Trophoblast cell (in vitro differentiated cells and primary cell): ENCODE data around the gene USP4.
A peak's percentile ranks its signal among the peaks of the same experiment; 100 is the strongest.
"Not testable (repeated sequence)": the region's sequence is repeated elsewhere in the genome, so short reads cannot be mapped to it uniquely, and the experiment has no call there.

Experiments
- DNase-seq, 2 donors: peaks; one replicate each; pipeline ENCODE4 v3.0.0-alpha.2; 2016
- H2AFZ ChIP-seq: 2 replicates; pipeline ENCODE4 v1.6.1; 2013; ENCODE audit warnings: low read length, moderate library complexity, mild to moderate bottlenecking; ENCODE audit not compliant: insufficient read depth, poor library complexity
- H2AK5ac ChIP-seq: 2 replicates; pipeline ENCODE4 v1.6.1; 2013; ENCODE audit warnings: mild to moderate bottlenecking, low read length
- H2BK120ac ChIP-seq: 2 replicates; pipeline ENCODE4 v1.6.1; 2013; ENCODE audit warnings: low read length, mild to moderate bottlenecking, moderate library complexity; ENCODE audit not compliant: insufficient read depth, poor library complexity
- H2BK12ac ChIP-seq: 2 replicates; pipeline ENCODE4 v1.6.1; 2013; ENCODE audit warnings: mild to moderate bottlenecking, low read length, moderate library complexity
- H2BK5ac ChIP-seq: 2 replicates; pipeline ENCODE4 v1.6.1; 2013; ENCODE audit warnings: low read length, low read depth, moderate library complexity, mild to moderate bottlenecking; ENCODE audit not compliant: poor library complexity
- H3K14ac ChIP-seq: 2 replicates; pipeline ENCODE4 v1.6.1; 2013; ENCODE audit warnings: mild to moderate bottlenecking, low read length
- H3K18ac ChIP-seq: 2 replicates; pipeline ENCODE4 v1.6.1; 2013; ENCODE audit warnings: mild to moderate bottlenecking, low read length
- H3K23ac ChIP-seq: 2 replicates; pipeline ENCODE4 v1.6.1; 2013; ENCODE audit warnings: low read length
- H3K27ac ChIP-seq: 2 replicates; pipeline ENCODE4 v1.5.1; 2013; ENCODE audit warnings: low read depth, mild to moderate bottlenecking, inconsistent platforms, low read length, moderate library complexity
- H3K27me3 ChIP-seq: 2 replicates; pipeline ENCODE4 v1.6.1; 2013; ENCODE audit warnings: inconsistent platforms, mild to moderate bottlenecking, low read length, moderate library complexity; ENCODE audit not compliant: insufficient read depth
- H3K36me3 ChIP-seq, 2 experiments: 1 replicate in 1 of 2; 2 replicates in 1 of 2; pipeline ENCODE4 v1.6.1; 2013; ENCODE audit warnings: low read length in 2 of 2, mild to moderate bottlenecking in 2 of 2, moderate library complexity in 1 of 2; ENCODE audit not compliant: insufficient read depth in 2 of 2, control insufficient read depth in 1 of 2
- H3K4ac ChIP-seq: 2 replicates; pipeline ENCODE4 v1.6.1; 2013; ENCODE audit warnings: low read depth, mild to moderate bottlenecking, low read length, moderate library complexity
- H3K4me1 ChIP-seq, 2 experiments: 1 replicate in 1 of 2; 2 replicates in 1 of 2; pipeline ENCODE4 v1.6.1; 2013; ENCODE audit warnings: low read length in 2 of 2, mild to moderate bottlenecking in 2 of 2, moderate library complexity in 1 of 2; ENCODE audit not compliant: insufficient read depth in 2 of 2, control insufficient read depth in 1 of 2
- H3K4me2 ChIP-seq: 2 replicates; pipeline ENCODE4 v1.6.1; 2013; ENCODE audit warnings: inconsistent platforms, mild to moderate bottlenecking, low read length, moderate library complexity
- H3K4me3 ChIP-seq: 2 replicates; pipeline ENCODE4 v1.5.1; 2013; ENCODE audit warnings: mild to moderate bottlenecking, low read depth, low read length, inconsistent platforms
- H3K79me1 ChIP-seq: one replicate; pipeline ENCODE4 v1.6.1; 2013; ENCODE audit warnings: low read length
- H3K79me2 ChIP-seq: 2 replicates; pipeline ENCODE4 v1.6.1; 2013; ENCODE audit warnings: low read length, mild to moderate bottlenecking; ENCODE audit not compliant: control insufficient read depth, insufficient read depth, poor library complexity
- H3K9ac ChIP-seq: 2 replicates; pipeline ENCODE4 v1.6.1; 2013; ENCODE audit warnings: mild to moderate bottlenecking, low read length
- H3K9me3 ChIP-seq: 2 replicates; pipeline ENCODE4 v1.6.1; 2013; ENCODE audit warnings: low read depth, mild to moderate bottlenecking, control low read depth, inconsistent platforms, low read length; ENCODE audit not compliant: insufficient read depth
- H4K12ac ChIP-seq: 2 replicates; pipeline ENCODE4 v1.6.1; 2013; ENCODE audit warnings: low read depth, mild to moderate bottlenecking, low read length, moderate library complexity
- H4K8ac ChIP-seq: 2 replicates; pipeline ENCODE4 v1.6.1; 2013; ENCODE audit warnings: low read depth, mild to moderate bottlenecking, low read length, moderate library complexity
- H4K91ac ChIP-seq: one replicate; pipeline ENCODE4 v1.6.1; 2013; ENCODE audit warnings: low read depth, mild to moderate bottlenecking, low read length, moderate library complexity
- WGBS: extraction: QIAGEN DNeasy Blood & Tissue Kit; methylation state at CpG from one replicate; pipeline ENCODE4 v1.1.7; 2013; ENCODE audit warnings: missing lambda C conversion rate; ENCODE audit not compliant: insufficient read length, insufficient coverage; ENCODE audit errors: extremely low coverage; 5-methylcytosine and 5-hydroxymethylcytosine counted together

USP4 gene

DNA sequence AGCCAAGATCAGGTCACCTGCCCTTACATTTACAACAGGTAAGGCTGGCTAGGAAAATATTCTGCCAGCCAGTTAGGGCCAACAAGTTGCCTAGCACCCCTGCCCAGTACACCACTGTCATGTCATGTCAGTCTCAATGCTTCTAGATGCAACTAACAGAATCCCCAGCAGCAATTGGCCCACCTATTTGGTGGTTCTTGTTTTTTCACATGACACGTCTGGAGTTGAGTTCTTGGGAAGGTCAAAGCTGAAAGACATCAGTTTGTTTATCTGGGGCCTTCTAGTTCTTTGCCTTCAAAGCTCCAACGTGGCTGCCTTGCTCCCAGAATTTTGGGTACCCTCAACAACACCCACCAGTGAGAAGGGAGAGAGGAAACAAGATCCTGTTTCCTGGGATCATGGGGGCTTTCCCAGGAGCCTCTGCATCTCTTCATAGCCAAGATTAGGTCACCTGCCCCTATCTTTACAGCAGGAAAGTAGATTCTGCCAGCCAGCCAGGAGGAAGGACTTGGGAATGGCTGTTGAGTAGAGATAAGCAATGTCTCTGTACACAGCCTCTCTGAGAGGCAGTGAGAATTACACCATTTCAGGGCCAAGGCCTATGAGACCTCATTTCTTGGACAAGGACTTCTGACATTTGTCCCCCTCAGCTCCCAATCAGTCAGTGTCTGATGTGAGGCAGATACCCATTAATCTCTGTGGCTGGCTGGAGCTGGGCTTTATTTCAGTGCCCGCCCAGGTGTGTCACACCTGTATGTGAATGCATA, 9.7 kb upstream of the USP4 start:
- no peak overlapping the region for H3K18ac ChIP-seq
- DNase-seq: no peak
- no peak overlapping the region for H4K8ac ChIP-seq
- WGBS: no CpG with 5 or more reads among the region's 3 CpGs
- H3K9ac ChIP-seq: no peak overlapping the region
- H3K4ac ChIP-seq: no peak overlapping the region
- no peaks in the 10 kb centered on the region for H3K27me3 ChIP-seq
- H3K4me3 ChIP-seq: no peak overlapping the region
- no peak overlapping the region for H2BK5ac ChIP-seq
- H3K4me2 ChIP-seq: no peak overlapping the region
- peaks cover 0 to 4% of the 10 kb centered on the region in 2 experiments for H3K4me1 ChIP-seq
- no peaks in the 10 kb centered on the region for H3K79me2 ChIP-seq
- no peak overlapping the region for H2BK120ac ChIP-seq
- H3K14ac ChIP-seq: no peak overlapping the region
- no peak overlapping the region for H3K27ac ChIP-seq
- no peak overlapping the region for H4K12ac ChIP-seq
- no peaks in the 10 kb centered on the region for H3K9me3 ChIP-seq
- no peaks in the 10 kb centered on the region for H3K79me1 ChIP-seq
- no peak overlapping the region for H4K91ac ChIP-seq
- peak overlapping the region; percentile 43 for H3K23ac ChIP-seq
- H2AK5ac ChIP-seq: no peak overlapping the region
- H2AFZ ChIP-seq: no peak overlapping the region
- H2BK12ac ChIP-seq: no peak overlapping the region
- no peaks in the 10 kb centered on the region for H3K36me3 ChIP-seq

- not testable (repeated sequence) for H3K4ac ChIP-seq, H3K14ac ChIP-seq, H3K9ac ChIP-seq, H2AFZ ChIP-seq, H2BK5ac ChIP-seq, H3K23ac ChIP-seq, H3K9me3 ChIP-seq, H3K27me3 ChIP-seq, H3K4me2 ChIP-seq, H2AK5ac ChIP-seq, H3K4me3 ChIP-seq, H3K4me1 ChIP-seq, H2BK12ac ChIP-seq, H4K91ac ChIP-seq, DNase-seq, H3K18ac ChIP-seq, H3K79me2 ChIP-seq, H2BK120ac ChIP-seq, H3K27ac ChIP-seq, H3K36me3 ChIP-seq, H4K8ac ChIP-seq, H3K79me1 ChIP-seq, H4K12ac ChIP-seq
- no CpG with 5 or more reads among the region's 12 CpGs for WGBS
These were observed 8.5 kb upstream of the USP4 start for GRCh38 chr3:49348361-49348760.

- H3K27ac ChIP-seq: no peak overlapping the region
- no peak overlapping the region for H3K23ac ChIP-seq
- no peaks in the 10 kb centered on the region for H3K79me1 ChIP-seq
- no peak overlapping the region for H3K4me3 ChIP-seq
- no peak overlapping the region for H4K91ac ChIP-seq
- no peak overlapping the region for H3K4ac ChIP-seq
- no peak overlapping the region for H2BK120ac ChIP-seq
- no peaks in the 10 kb centered on the region for H3K9me3 ChIP-seq
- DNase-seq: no peak
- no peak overlapping the region for H4K12ac ChIP-seq
- H4K8ac ChIP-seq: no peak overlapping the region
- no peak overlapping the region for H3K4me2 ChIP-seq
- no peak overlapping the region for H2BK5ac ChIP-seq
- no peak overlapping the region for H3K14ac ChIP-seq
- H3K18ac ChIP-seq: no peak overlapping the region
- H3K4me1 ChIP-seq: peaks cover 0 to 2% of the 10 kb centered on the region in 2 experiments
- H2BK12ac ChIP-seq: no peak overlapping the region
- H3K36me3 ChIP-seq: no peaks in the 10 kb centered on the region
- no peak overlapping the region for H2AK5ac ChIP-seq
- no CpG with 5 or more reads among the region's 6 CpGs for WGBS
- H2AFZ ChIP-seq: no peak overlapping the region
- H3K9ac ChIP-seq: no peak overlapping the region
- H3K27me3 ChIP-seq: no peaks in the 10 kb centered on the region
- H3K79me2 ChIP-seq: no peaks in the 10 kb centered on the region
These were observed 7.0 kb upstream of the USP4 start for GRCh38 chr3:49346797-49347251.

DNA sequence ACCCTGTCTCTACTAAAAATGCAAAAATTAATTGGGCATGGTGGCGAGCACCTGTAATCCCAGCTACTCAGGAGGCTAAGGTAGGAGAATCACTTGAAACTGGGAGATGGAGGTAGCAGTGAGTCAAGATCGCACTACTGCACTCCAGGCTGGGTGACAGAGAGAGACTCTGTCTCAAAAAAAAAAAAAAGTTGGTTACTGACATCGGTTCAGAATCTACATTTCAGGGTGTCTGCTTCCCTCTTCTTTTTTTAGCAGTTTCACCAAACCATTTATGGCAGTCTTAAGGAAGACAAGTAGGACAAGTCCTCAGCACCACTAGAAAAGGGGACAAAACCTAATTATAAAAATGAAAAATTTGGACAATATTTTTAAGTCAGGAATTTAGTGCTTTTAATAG, 3.3 kb upstream of the USP4 start:
- no peaks in the 10 kb centered on the region for H3K27me3 ChIP-seq
- peaks cover 9% of the 10 kb centered on the region for H3K79me2 ChIP-seq
- no peak overlapping the region for H3K23ac ChIP-seq
- no peak overlapping the region for H2BK120ac ChIP-seq
- H4K91ac ChIP-seq: no peak overlapping the region
- no peak overlapping the region for H3K4ac ChIP-seq
- no peak overlapping the region for H4K12ac ChIP-seq
- peaks cover 13% of the 10 kb centered on the region for H3K79me1 ChIP-seq
- no peaks in the 10 kb centered on the region for H3K9me3 ChIP-seq
- no peak overlapping the region for H3K9ac ChIP-seq
- WGBS: no CpG with 5 or more reads among the region's 3 CpGs
- no peak overlapping the region for H2BK5ac ChIP-seq
- no peak overlapping the region for H3K4me3 ChIP-seq
- H2AK5ac ChIP-seq: no peak overlapping the region
- no peak overlapping the region for H3K4me2 ChIP-seq
- no peak overlapping the region for H4K8ac ChIP-seq
- H3K27ac ChIP-seq: no peak overlapping the region
- no peak overlapping the region for H3K14ac ChIP-seq
- no peak overlapping the region for H2AFZ ChIP-seq
- no peak overlapping the region for H3K18ac ChIP-seq
- H3K36me3 ChIP-seq: no peaks in the 10 kb centered on the region
- no peak overlapping the region for H2BK12ac ChIP-seq
- DNase-seq: no peak
- peaks cover 5 to 9% of the 10 kb centered on the region in 2 experiments for H3K4me1 ChIP-seq
